Astrocyte (in vitro differentiated cells and primary cell): ENCODE measurements around the gene STYK1. TPM values are rescaled to one million over a fixed set of nuclear protein-coding genes. Genes with fewer than 3 reads are reported as not detected.
A peak's percentile ranks its signal among the peaks of the same experiment; 100 is the strongest.

ENCODE experiments used
- DNase-seq: peaks from one replicate; pipeline ENCODE4 v3.0.0-alpha.2; 2010; ENCODE audit warnings: low read depth
- FAIRE-seq: peaks from 2 replicates; lab custom pipeline; 2011; peaks lifted over from hg19 to GRCh38; lab: Jason Lieb, UNC
- H2AFZ ChIP-seq: 2 replicates; pipeline ENCODE4 v1.6.0; 2012; ENCODE audit warnings: low read depth, low read length, inconsistent platforms
- H3K27ac ChIP-seq: 2 replicates; pipeline ENCODE4 v1.5.1; 2011; ENCODE audit warnings: low read depth, low read length, inconsistent platforms
- H3K27me3 ChIP-seq: 2 replicates; pipeline ENCODE4 v1.6.0; 2011; ENCODE audit warnings: low read length, inconsistent platforms; ENCODE audit not compliant: insufficient read depth
- H3K36me3 ChIP-seq: 2 replicates; pipeline ENCODE4 v1.5.1; 2011; ENCODE audit warnings: low read length, inconsistent platforms; ENCODE audit not compliant: insufficient read depth
- H3K4me1 ChIP-seq: 2 replicates; pipeline ENCODE4 v1.5.1; 2011; ENCODE audit warnings: low read length, inconsistent platforms; ENCODE audit not compliant: insufficient read depth
- H3K4me2 ChIP-seq: 2 replicates; pipeline ENCODE4 v1.6.0; 2012; ENCODE audit warnings: low read length, inconsistent platforms
- H3K4me3 ChIP-seq: 2 replicates; pipeline ENCODE4 v1.5.1; 2011; ENCODE audit warnings: low read depth, mild to moderate bottlenecking, low read length, inconsistent platforms; ENCODE audit not compliant: insufficient read depth
- H3K79me2 ChIP-seq: 2 replicates; pipeline ENCODE4 v1.6.0; 2012; ENCODE audit warnings: mild to moderate bottlenecking, low read length, inconsistent platforms; ENCODE audit not compliant: insufficient read depth
- H3K9ac ChIP-seq: 2 replicates; pipeline ENCODE4 v1.6.0; 2012; ENCODE audit warnings: mild to moderate bottlenecking, low read length, inconsistent platforms
- H3K9me3 ChIP-seq: 2 replicates; pipeline ENCODE4 v1.5.1; 2012; ENCODE audit warnings: low read depth, mild to moderate bottlenecking, low read length, inconsistent platforms; ENCODE audit not compliant: insufficient read depth
- H4K20me1 ChIP-seq: 2 replicates; pipeline ENCODE4 v1.6.0; 2012; ENCODE audit warnings: low read length, inconsistent platforms; ENCODE audit not compliant: insufficient read depth
- H3K27ac Mint-ChIP-seq: one replicate; pipeline ENCODE4 v1.8.0; 2021; ENCODE audit warnings: mild to moderate bottlenecking, mixed read lengths; ENCODE audit not compliant: unreplicated experiment
- H3K27me3 Mint-ChIP-seq: one replicate; pipeline ENCODE4 v1.8.0; 2021; ENCODE audit warnings: low read depth, mixed read lengths; ENCODE audit not compliant: unreplicated experiment
- H3K36me3 Mint-ChIP-seq: one replicate; pipeline ENCODE4 v1.8.0; 2021; ENCODE audit warnings: low read depth, mixed read lengths; ENCODE audit not compliant: unreplicated experiment
- H3K4me1 Mint-ChIP-seq: one replicate; pipeline ENCODE4 v1.8.0; 2021; ENCODE audit warnings: low read depth, mixed read lengths; ENCODE audit not compliant: unreplicated experiment
- H3K4me3 Mint-ChIP-seq: one replicate; pipeline ENCODE4 v1.8.0; 2021; ENCODE audit warnings: mild to moderate bottlenecking, moderate library complexity, mixed read lengths; ENCODE audit not compliant: unreplicated experiment
- H3K9me3 Mint-ChIP-seq: one replicate; pipeline ENCODE4 v1.8.0; 2021; ENCODE audit warnings: mild to moderate bottlenecking, mixed read lengths; ENCODE audit not compliant: unreplicated experiment
- CTCF ChIP-seq: IDR thresholded peaks from 2 replicates; pipeline ENCODE4 v1.5.1; 2011; ENCODE audit warnings: low read depth, mild to moderate bottlenecking, inconsistent platforms, low read length, moderate library complexity; ENCODE audit not compliant: insufficient read depth
- EZH2 ChIP-seq: IDR thresholded peaks from 2 replicates; pipeline ENCODE4 v1.6.1; 2012; ENCODE audit warnings: mild to moderate bottlenecking, low read length, inconsistent platforms; ENCODE audit not compliant: insufficient read depth
- total RNA-seq: library from RNA; stranded (reverse); gene quantifications from 2 replicates; pipeline ENCODE4 v1.2.1, GENCODE V29; 2021

Gene STYK1
- total RNA-seq, 1 donor from 2014 or later: 2.9 TPM

- H3K4me1 ChIP-seq: peaks cover 7% of the 10 kb centered on the region
- TF ChIP-seq EZH2 (no peak), CTCF (no peak)
- peaks cover 5% of the 10 kb centered on the region for H3K4me1 Mint-ChIP-seq
- H3K4me3 ChIP-seq: no peak overlapping the region
- H3K4me2 ChIP-seq: no peak overlapping the region
- H3K36me3 Mint-ChIP-seq: peaks cover 2% of the 10 kb centered on the region
- H3K27me3 Mint-ChIP-seq: no peaks in the 10 kb centered on the region
- peaks cover 25% of the 10 kb centered on the region for H3K36me3 ChIP-seq
- no peaks in the 10 kb centered on the region for H3K27me3 ChIP-seq
- no peak for DNase-seq
- no peak overlapping the region for H2AFZ ChIP-seq
- no peak overlapping the region for H3K9ac ChIP-seq
- H3K9me3 ChIP-seq: no peaks in the 10 kb centered on the region
- peaks cover 28% of the 10 kb centered on the region for H3K79me2 ChIP-seq
- no peak for FAIRE-seq
- no peak overlapping the region for H3K27ac ChIP-seq
- H3K27ac Mint-ChIP-seq: no peak overlapping the region
- H3K4me3 Mint-ChIP-seq: no peak overlapping the region
- H4K20me1 ChIP-seq: no peaks in the 10 kb centered on the region
- no peaks in the 10 kb centered on the region for H3K9me3 Mint-ChIP-seq
Observed at GRCh38 chr12:10610188-10610587, 63.7 kb downstream of the STYK1 start.

GRCh38 chr12:10607885-10608458 is 65.9 kb downstream of the STYK1 start:
- peak; percentile 31 for TF ChIP-seq CTCF
- no peak for TF ChIP-seq EZH2
- H3K9me3 Mint-ChIP-seq: no peaks in the 10 kb centered on the region

GRCh38 chr12:10601860-10602259 is 72.0 kb downstream of the STYK1 start:
- no peak for FAIRE-seq
- no peak overlapping the region for H3K4me2 ChIP-seq

More at GRCh38 chr12:10607885-10608458, 65.9 kb downstream of the STYK1 start:
- Mint-ChIP-seq H3K27me3 (no peaks in the 10 kb centered on the region), H3K27ac (no peak overlapping the region), H3K36me3 (peaks cover 2% of the 10 kb centered on the region), H3K4me3 (no peak overlapping the region), H3K4me1 (peaks cover 9% of the 10 kb centered on the region)
- Histone ChIP-seq H3K4me3 (no peak overlapping the region), H3K27me3 (no peaks in the 10 kb centered on the region), H3K27ac (no peak overlapping the region), H3K36me3 (peaks cover 32% of the 10 kb centered on the region), H4K20me1 (no peaks in the 10 kb centered on the region), H3K79me2 (peaks cover 24% of the 10 kb centered on the region), H3K9ac (no peak overlapping the region), H2AFZ (no peak overlapping the region), H3K9me3 (no peaks in the 10 kb centered on the region), H3K4me2 (no peak overlapping the region), H3K4me1 (peaks cover 7% of the 10 kb centered on the region)
- no peak for DNase-seq
- no peak for FAIRE-seq

More at GRCh38 chr12:10601860-10602259, 72.0 kb downstream of the STYK1 start:
- Mint-ChIP-seq H3K27ac (no peak overlapping the region), H3K4me1 (peaks cover 8% of the 10 kb centered on the region), H3K27me3 (no peaks in the 10 kb centered on the region), H3K36me3 (peaks cover 2% of the 10 kb centered on the region), H3K9me3 (no peaks in the 10 kb centered on the region), H3K4me3 (no peak overlapping the region)
- H3K9ac ChIP-seq: no peak overlapping the region
- DNase-seq: no peak
- H3K4me1 ChIP-seq: no peaks in the 10 kb centered on the region
- no peaks in the 10 kb centered on the region for H3K27me3 ChIP-seq
- no peaks in the 10 kb centered on the region for H3K79me2 ChIP-seq
- H4K20me1 ChIP-seq: no peaks in the 10 kb centered on the region
- H3K4me3 ChIP-seq: no peak overlapping the region
- H3K36me3 ChIP-seq: peaks cover 9% of the 10 kb centered on the region
- TF ChIP-seq CTCF (no peak), EZH2 (no peak)
- H2AFZ ChIP-seq: no peak overlapping the region
- H3K27ac ChIP-seq: no peak overlapping the region
- no peaks in the 10 kb centered on the region for H3K9me3 ChIP-seq
